G401 (cell line): ENCODE data around the gene NRF1. TPM values are rescaled to one million over a fixed set of nuclear protein-coding genes. Genes with fewer than 3 reads are reported as not detected.
A peak's percentile ranks its signal among the peaks of the same experiment; 100 is the strongest.
"Not testable (repeated sequence)": the region's sequence is repeated elsewhere in the genome, so short reads cannot be mapped to it uniquely, and the experiment has no call there.

ENCODE experiments used
- DNase-seq: peaks from one replicate; pipeline ENCODE4 v3.0.0-alpha.2; 2015; ENCODE audit warnings: low spot score
- in situ Hi-C: cut with HindIII; loops from 2 replicates; pipeline ENCODE4 v1.10.0; 2016; ENCODE audit warnings: low sequenced_read_pairs, mixed read lengths
- total RNA-seq: library from RNA; depleted of rRNA; stranded (reverse); fragments of >200 nt; shearing (Covaris generic); gene quantifications from 2 replicates; pipeline ENCODE4 v1.2.3, GENCODE V29; 2014; rRNA removed

NRF1 gene
- total RNA-seq = 12.9 and 23.6 TPM in 2 replicates

DNA sequence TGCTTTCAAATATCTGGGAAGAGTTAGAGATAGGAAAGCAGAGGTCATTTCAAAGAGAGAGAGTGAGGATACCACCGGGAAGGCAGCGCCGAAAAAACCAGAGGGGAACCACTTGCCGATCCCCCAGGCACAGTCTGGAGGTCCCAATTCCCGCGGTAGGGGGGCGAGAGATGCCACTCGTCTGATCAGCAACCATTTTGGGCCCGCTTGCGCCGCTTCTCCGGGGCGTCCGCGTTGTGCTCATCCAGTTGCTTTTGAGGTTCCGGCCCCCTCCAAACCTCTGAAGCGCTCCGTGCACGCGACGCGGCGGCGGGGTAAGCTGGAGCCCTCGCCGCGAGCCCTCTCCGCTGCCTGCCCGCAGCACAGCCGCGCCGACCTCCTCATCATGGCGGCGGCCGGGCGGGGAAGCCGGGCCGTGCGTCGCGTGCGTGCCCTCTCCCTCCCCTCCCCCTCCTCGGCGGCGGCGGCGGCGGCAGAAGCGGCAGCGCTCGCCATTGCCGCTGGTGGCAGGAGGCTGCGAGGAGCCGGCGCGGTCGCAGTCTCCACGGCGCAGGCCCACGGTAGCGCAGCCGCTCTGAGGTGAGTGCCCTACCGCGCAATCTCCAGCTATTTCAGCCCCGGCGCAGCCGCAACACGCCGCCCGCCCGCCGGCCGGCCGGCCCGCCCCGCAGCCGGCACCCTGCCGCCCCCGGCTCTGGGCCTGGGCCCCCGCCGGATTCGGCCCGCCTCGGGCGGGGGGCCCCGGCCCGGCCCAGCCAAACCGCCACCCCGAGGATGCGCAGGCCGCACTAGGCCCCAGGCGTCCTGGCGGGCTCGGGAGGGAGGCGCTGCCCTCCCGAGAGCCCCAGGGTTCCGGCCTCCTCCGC is at the start of gene NRF1:
Gene NRF1 (plus strand): TSS at position 475 of the 866 bp plus-strand sequence. CDS start 45,632 bp downstream, outside the sequence.
- in situ Hi-C loops = no loop called here
- DNase-seq = peak; percentile 86

DNA sequence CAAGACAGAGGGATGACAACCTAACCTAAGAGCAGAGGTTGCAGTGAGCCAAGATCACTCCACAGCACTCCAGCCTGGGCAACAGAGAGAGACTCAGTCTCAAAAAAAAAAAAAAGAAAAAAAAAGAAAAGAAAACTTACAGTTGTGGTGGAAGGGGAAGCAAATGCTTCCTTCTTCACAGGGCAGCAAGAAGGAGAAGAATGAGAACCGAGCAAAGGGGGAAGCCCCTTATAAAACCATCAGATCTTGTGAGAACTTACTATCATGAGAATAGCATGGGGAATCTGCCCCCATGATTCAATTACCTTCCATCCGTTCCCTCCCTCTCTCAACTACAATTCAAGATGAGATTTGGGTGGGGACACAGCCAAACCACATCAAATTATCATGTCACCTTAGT is 45.2 kb upstream of the NRF1 start:
- DNase-seq, in situ Hi-C loops: not testable (repeated sequence)

DNA sequence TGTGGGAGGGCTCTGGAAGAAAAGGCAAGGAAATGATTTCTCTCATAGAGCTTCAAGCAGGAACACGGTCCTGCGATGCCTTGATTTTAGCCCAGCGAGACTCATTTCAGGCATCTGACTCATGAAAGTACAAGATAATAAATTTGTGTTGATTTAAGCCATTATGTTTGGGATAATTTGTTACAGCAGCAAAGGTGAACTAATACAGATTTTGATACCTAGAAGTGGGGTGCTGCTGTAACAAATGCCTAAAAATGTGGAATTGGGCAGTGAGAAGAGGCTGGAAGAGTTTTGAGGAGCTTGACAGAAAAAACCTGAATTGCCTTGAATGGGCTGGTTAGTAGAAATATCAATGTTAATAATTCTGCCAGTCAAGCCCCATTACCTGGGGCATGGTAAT is 44.1 kb upstream of the NRF1 start:
- in situ Hi-C loops = no loop called here
- no peak for DNase-seq

DNA sequence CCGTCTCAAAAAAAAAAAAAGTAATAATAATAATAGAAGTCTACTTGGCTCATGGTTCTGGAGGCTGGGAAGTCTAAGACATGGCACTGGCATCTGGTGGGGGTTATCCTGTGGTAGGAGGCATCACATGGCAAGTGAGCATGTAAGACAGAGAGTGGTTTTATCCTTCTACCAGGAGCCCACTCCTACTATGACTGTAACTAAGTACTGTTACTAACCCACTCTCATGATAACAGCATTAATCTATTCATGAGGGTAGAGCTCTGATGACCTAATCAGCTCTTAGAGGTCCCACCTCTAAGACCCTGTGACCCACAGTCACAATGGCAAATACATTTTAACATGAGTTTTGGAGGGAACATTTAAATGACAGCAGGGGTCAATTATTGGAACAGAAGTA is 43.3 kb upstream of the NRF1 start:
- DNase-seq = no peak
- in situ Hi-C loops = no loop called here

DNA sequence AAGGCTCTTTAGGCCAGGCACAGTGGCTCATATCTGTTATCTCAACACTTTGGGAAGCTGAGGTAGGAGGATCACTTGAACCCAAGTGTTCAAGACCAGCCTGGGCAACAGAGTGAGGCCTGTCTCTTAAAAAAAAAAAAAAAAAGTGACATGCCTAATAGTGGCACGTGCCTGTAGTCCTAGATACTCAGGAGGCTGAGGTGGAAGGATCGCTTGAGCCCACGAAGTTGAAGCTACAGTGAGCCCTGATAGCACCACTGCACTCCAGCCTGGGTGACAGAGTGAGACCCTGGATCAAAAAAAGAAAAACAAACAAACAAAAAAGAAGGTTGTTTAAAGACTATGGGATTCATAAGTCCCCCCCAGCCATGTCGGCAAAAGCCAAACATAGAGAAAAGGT is 42.2 kb upstream of the NRF1 start:
- no peak for DNase-seq

DNA sequence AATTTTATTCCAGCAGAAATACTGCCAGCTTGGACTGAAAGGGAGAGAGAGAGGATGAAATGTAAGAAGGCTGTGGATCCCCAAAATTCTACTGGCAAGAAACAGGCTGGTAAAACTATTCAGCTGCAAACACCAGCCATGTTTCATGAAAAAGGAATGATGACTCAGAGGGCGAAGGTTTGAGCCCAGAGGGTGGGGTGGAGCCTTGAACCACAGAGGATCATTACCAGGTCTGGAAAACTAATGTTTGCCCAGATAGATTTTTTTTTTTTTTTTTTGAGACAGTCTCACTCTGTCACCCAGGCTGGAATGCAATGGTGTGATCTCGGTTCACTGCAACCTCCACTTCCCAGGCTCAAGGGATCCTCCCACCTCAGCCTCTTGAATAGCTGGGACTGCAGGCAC is 41.7 kb upstream of the NRF1 start:
- in situ Hi-C loops = no loop called here
- no peak for DNase-seq

More for the DNA sequence above, 42.2 kb upstream of the NRF1 start:
- in situ Hi-C loops = no loop called here

DNA sequence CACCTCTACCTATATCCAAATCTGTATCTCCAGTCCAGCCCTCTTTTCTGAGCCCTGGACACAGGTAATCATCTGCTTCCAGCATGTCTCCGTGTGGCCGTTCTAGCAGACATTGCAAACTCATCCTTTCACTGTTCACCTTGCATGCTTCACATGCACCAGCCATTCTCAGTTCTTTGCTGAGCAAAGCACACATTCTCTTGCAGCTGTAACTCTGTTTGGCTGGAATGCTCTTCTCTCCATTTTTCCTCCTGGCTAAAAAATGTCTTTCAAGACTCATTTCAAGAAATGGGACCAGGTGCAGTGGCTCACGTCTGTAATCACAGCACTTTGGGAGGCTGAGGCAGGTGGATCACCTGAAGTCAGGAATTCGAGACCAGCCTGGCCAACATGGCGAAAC is 40.3 kb upstream of the NRF1 start:
- no peak for DNase-seq
- in situ Hi-C loops = no loop called here

DNA sequence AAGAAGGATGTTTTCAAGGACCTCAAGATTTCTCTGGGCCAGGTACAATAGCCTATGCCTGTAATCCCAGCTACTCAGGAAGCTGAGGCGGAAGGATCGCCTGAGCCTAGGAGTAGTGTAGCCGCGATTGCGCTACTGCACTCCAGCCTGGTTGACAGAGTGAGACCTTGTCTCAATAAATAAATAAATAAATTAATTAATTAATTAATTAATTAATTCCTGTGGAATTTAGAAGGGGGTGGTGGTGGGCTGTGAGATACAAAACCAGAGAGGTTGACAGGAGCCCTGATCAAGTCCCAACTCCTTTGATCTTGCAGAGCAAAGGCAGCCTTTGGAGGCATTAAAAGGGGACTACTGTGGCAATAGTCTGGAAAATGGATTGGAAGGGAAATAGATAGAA is 39.3 kb upstream of the NRF1 start:
- in situ Hi-C loops = no loop called here
- DNase-seq = no peak

DNA sequence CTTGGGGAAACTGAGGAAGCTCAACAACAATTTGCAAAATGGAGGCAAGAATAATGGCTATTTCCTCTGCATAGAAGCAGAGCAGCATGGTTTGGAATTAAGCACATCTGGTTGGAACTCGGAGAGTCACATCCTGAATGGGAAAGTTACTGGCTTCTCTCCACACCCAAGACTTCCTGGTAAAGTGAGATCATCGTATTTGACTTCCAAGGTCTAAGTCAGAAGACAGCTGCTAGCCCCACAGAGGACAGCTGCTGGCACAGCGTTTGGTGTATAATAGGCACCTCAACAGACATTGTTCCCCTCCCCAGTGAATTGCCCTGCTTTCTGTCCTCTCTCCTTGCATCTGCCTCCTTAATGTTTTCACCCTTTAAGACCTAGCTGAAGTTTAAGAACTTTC is 37.0 kb upstream of the NRF1 start:
- DNase-seq = no peak
- in situ Hi-C loops = no loop called here

DNA sequence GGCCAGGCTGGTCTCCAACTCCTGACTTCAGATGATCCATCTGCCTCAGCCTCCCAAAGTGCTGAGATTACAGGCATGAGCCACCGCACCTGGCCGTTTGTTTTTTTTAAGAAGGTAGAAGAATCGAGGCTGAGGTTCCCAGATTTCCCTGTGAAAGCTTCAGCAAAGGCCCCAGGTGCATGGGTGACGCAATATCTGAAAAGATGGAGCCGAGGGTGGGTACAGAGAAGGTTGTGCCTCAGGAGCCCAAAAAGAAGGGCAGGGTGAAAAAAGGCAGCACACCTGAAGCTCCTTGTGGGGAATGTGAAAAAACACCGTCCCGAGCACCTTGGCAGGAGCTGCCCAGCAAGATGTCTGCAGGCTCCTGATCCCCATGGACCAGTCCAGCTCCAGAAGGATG is 35.8 kb upstream of the NRF1 start:
- no peak for DNase-seq
- in situ Hi-C loops = no loop called here

DNA sequence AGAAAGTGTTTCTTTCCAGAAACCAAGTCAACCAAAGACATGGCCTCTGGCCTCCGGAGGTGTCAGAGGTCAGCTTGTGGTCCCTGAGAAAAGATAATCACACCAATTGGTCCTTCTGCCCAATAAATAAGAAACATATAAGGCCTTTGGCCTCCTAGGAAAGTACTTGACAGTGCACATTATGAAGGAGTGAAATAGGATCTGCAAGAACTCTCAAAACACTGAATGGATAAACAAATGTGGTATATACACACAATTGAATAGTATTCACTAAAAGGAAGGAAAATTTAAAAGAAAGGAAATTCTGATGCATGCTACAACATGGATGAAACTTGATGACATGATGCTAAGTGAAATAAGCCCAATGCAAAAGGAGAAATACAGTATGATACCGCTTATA is 35.4 kb upstream of the NRF1 start:
- no peak for DNase-seq
- in situ Hi-C loops = no loop called here

DNA sequence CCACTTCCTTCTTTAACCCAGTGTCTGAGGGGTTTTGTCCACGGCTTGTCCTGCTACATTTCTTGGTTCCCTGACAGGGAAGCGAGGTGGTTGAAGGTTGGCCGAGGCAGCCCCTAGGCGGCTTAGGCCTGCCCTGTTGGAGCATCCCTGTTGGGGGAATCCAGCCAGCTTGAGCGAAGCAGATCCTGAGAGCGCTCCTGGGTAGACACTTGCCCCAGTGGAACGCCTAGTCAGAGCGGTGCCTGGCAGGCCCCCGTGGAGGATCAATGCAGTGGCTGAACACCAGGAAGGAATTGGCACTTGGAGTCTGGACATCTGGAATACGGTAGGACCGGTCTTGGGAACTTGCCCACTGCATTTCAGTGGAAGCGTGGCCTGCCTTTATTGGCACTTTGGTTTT is 32.7 kb upstream of the NRF1 start:
- DNase-seq = no peak
- in situ Hi-C loops = no loop called here

DNA sequence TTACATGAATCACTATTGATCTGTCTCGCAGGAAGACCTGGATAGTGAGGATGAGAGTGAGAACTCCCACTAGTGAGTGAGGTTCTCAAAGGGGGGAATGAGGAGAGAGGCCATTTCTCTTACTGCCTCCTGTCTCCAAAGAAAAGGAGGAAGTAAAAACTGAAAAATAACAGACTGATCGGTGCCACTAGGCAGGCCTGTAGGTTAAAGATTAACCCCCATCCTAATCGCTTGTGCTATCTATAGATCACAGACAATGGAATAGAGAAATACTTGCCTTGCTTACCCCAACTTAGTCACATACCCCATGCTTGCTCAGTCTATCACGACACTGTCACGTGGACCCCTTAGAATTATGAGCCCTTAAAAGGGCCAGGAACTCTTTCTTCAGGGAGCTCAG is 25.3 kb upstream of the NRF1 start:
- in situ Hi-C loops, DNase-seq: not testable (repeated sequence)

DNA sequence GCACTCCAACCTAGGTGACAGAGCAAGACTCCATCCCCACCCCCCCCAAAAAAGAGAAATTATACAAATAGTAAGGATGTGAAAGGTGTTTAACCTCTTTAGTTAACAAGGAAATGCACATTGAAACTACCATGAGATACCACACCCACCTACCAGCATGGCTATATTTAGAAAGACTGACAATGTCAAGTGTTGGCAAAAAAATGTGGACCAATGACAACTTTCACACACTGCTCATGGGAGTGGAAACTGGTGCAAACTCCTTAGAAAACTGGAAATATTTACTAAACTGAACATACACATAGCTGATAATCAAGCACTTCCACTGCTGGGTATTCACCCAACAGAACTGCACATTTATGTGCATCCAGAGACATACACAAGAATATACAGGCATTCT is 23.3 kb upstream of the NRF1 start:
- in situ Hi-C loops = no loop called here

DNA sequence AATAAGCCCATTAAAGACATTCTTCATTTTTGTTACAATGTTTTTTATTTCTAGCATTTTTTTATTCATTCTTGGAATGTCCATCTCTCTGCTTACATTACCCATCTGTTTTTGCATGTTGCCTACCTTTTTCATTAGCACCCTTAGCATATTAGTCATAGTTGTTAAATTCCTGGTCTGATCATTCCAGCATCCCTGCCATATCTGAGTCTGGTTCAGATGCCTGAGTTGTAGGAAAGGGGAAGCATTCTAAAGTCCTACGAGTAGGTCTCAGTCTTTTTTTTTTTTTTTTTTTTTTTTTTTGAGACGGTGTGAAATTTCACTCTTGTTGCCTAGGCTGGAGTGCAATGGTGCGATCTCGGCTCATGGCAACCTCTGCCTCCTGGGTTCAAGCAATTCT is 19.7 kb upstream of the NRF1 start:
- in situ Hi-C loops = no loop called here
- DNase-seq = no peak

More for the DNA sequence above, 23.3 kb upstream of the NRF1 start:
- DNase-seq = no peak

DNA sequence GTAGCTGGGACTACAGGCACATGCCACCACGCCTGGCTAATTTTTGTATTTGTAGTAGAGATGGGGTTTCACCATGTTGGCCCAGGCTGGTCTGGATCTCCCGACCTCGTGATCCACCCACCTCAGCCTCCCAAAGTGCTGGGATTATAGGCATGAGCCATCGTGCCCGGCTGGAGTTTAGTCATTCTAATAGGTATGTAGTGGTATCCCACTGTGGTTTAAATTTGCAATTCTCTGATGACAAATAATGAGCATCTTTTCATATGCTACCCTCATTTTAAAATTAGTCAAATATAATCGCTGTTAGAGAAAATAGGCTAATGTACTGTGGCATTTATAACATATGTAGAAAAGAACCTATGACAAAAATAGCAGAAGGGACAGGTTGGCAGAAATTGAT is 15.1 kb upstream of the NRF1 start:
- DNase-seq, in situ Hi-C loops: not testable (repeated sequence)

DNA sequence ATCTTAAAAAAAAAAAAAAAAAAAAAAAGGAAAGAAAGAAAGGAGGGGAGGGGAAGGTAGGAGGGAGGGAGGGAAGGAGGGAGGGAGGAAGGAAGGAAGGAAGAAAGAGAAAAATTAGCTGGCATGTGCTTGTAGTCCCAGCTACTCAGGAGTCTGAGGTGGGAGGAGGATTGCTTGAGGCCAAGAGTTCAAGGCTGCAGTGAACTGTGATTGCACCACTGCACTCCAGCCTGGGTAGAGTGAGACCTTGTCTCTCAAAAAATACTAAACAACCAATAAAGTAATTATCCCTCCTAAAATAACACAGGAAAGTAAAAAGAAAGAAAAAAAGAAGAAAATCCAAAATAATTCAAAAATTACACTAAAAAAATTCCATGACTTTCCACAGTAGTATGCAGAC is 13.8 kb upstream of the NRF1 start:
- in situ Hi-C loops = no loop called here
- no peak for DNase-seq

DNA sequence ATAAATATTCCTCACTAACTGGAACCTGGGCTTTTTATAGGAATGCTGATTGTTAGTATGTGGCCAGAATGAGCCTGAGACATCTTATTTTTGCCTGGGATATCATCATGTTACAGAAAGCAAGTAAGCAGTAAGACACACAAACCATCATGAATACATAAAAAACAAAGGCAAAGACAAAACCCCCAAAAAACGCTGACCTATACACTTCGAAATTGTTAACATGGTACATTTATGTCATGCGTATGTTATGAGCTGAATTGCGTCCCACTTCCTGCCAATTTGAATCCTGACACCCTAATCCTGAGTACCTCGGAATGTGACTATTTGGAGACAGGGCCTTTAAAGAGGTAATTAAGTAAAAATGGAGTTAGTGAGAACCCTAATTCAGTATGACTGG is 12.3 kb upstream of the NRF1 start:
- DNase-seq = no peak
- in situ Hi-C loops = no loop called here

DNA sequence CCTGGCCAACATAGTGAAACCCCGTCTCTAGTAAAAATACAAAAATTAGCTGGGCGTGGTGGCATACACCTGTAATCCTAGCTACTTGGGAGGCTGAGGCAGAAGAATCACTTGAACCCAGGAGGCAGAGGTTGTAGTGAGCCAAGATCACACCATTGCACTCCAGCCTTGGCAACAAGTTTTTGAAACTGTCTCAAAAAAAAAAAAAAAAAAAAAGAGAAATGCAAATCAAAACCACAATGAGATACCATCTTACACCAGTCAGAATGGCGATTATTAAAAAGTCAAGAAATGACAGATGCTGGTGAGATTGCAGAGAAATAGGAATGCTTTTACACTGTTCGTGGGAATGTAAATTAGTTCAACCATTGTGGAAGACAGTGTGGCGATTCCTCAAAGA is 7.9 kb upstream of the NRF1 start:
- DNase-seq, in situ Hi-C loops: not testable (repeated sequence)

DNA sequence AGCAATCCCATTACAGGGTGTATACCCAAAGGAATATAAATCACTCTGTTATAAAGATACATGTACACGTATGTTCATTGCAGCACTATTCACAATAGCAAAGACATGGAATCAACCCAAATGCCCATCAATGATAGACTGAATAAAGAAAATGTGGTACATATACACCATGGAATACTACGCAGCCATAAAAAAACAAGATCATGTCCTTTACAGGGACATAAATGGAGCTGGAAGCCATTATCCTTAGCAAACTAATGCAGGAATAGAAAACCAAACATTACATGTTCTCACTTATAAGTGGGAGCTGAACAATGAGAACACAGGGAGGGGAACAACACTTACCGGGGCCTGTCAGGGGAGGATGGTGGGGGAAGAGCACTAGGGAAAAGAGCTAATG is 7.5 kb upstream of the NRF1 start:
- in situ Hi-C loops, DNase-seq: not testable (repeated sequence)
